Fibroblast of the conjunctiva (primary cell): Measurements from ENCODE around the gene PLAAT1.
A peak's percentile ranks its signal among the peaks of the same experiment; 100 is the strongest.

Source experiments
- DNase-seq: peaks from one replicate; pipeline ENCODE4 v3.0.0-alpha.2; 2010; ENCODE audit warnings: low read depth

The PLAAT1 gene

GRCh38 chr3:193240850-193241706 lies at the start of gene PLAAT1:
PLAAT1 (plus strand) TSS chr3:193241222; CDS start chr3:193255651, 14,429 bp downstream.
- peak; percentile 22 for DNase-seq

- DNase-seq: no peak
These were observed 46.7 kb upstream of the PLAAT1 start for GRCh38 chr3:193194371-193194770.

DNA sequence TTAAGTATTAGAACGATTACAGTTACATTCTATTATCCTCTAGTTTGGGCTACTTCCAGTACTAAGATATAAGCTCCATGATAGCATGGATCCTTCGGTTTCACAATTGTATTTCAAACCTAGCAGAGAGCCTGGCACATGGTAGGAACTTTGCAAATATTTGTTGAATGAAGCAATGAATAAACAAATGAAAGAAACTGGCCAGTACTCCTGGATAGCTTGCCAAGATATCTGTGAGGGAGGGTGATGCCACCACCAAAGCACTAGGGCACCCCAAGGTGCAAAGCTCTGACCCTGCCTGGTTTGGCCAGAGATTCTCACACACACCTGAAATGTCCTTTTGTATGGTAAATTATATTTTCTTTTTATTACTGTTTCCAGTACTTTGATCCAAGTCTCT lies 44.3 kb upstream of the PLAAT1 start:
- no peak for DNase-seq

GRCh38 chr3:193207290-193208273 lies 33.4 kb upstream of the PLAAT1 start:
- DNase-seq: no peak

DNA sequence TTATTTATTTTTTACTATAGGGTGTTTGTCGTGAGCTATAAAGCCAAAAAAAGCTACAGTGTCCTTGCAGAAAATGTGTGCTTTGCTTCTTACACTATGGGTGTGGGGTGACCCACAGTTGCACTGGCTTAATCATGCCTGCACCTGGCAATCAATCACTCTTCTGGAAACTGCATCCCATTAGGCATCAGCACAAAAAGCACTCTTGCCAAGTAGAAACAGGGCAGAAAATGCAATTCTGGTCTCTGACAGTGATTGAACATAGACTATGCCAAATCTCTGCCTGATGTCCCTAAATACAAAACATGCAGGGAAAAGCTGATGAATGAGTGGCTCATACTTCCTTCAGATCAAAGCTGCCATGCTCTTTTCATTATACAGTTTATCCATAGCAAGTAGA lies 30.4 kb upstream of the PLAAT1 start:
- DNase-seq: no peak

DNA sequence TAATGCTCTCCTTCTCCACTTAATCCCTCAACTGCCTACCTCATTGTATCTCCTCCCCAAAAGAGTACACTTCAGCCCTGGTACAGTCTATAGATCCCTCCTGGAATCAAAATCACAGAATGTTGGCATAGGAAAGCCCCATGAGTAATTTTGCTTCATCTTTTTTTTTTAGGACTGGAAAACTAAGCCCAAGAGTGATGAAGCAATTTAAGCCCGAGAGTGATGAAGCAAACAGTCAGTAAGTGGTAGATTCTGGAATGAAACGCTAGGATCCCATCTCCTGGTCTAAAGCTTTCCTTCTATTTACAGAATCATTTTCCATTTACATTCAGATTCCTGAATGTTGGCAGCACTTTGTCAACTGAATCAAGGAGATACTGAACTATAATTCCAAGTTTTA lies 29.8 kb upstream of the PLAAT1 start:
- DNase-seq: no peak

- DNase-seq: no peak
These were observed 29.0 kb upstream of the PLAAT1 start for GRCh38 chr3:193211984-193212383.

GRCh38 chr3:193212844-193213243 lies 28.2 kb upstream of the PLAAT1 start:
- no peak for DNase-seq

DNA sequence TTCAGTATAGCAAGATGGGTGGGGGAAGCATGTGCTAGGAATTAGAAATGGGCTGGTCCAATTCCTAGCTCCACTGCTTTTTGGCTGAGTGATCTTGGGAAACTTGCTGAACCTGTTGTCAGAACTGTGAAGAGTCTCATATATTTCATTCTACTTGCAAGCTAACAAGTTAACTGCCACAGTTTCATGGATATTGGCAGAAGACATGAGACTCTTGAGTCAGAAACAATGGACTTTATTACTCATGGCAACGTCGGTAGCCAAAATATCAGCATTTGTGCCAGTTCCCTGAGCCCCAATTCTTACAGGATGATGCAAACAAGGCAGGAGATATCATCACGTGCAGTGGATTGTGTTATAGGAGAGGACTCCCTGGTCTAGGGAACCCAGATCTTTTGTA lies 26.6 kb upstream of the PLAAT1 start:
- no peak for DNase-seq

DNA sequence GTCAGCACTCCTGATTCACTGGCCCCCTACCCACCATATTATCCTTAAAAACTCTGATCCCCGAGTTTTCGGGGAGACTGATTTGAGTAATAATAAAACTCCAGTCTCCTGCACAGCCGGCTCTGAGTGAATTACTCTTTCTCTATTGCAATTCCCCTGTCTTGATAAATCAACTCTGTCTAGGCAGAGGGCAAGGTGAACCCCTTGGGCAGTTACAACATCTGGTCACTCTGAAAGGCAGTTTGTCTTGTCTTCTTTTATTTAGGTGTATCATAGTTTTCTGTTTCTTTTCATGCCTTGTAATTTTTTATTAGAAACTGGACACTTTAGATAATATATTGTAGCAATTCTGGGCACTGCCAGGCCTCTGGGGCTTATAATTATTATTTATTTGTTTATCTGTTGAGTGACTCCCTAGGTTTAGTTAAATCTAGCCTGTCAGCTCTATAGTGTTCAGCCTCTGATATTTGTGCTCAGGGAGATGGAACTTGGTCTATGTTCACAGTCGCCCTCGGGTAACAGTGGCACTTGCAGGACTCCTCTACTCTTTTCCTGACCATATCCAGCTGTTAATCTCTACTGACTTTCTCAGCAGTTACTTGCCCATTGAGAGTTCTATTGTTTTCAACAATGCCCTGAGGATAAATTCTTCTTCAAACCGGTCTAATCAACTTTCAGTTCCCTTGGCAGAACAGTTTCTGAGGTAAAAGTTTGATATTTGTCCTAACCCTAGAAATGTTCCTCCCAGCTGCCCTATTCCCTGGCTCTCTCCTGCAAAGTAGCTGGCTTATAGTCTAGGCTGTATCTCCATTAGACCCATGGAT lies 15.5 kb upstream of the PLAAT1 start:
- DNase-seq: no peak

GRCh38 chr3:193228206-193228605 lies 12.8 kb upstream of the PLAAT1 start:
- no peak for DNase-seq

- no peak for DNase-seq
These were observed 11.1 kb upstream of the PLAAT1 start for GRCh38 chr3:193229851-193230420.

DNA sequence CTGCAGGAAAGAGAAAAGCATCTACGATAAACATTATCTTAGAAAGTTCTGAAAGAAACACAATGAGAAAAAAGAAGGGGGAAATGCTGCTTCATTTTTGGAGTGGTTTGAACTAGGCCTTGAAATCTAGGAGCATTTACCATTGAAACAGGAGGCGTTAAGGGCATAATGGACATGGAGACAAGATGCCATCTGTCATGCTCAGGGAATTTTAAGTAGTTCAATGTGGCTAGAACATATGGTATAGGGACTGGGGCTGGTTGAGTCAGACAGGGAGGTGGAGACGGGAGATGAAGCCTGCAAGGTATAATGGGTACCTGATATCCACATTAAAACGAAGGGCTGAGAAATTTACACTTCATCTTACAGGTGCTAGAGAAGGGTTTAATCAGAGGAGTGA lies 10.4 kb upstream of the PLAAT1 start:
- no peak for DNase-seq

DNA sequence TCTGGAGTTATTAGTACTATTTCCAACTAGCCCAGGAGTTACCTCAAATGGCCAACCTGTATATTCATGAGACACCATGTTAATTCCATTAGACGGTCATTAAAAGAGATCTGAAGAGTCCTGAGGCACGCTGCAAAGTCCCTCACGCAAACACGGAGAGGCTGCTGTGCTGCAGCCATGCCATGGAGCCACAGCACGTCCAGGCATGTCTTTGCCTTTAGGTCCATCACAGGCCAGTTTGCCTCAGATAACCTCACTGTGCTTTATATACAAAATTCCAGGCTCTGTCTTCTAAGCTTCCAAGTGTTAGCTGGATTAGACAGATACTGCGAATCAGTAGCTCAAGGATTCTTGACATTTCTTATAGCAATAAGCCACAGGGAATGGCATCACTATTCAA lies 9.8 kb upstream of the PLAAT1 start:
- no peak for DNase-seq

GRCh38 chr3:193236599-193236998 lies 4.4 kb upstream of the PLAAT1 start:
- DNase-seq: no peak

DNA sequence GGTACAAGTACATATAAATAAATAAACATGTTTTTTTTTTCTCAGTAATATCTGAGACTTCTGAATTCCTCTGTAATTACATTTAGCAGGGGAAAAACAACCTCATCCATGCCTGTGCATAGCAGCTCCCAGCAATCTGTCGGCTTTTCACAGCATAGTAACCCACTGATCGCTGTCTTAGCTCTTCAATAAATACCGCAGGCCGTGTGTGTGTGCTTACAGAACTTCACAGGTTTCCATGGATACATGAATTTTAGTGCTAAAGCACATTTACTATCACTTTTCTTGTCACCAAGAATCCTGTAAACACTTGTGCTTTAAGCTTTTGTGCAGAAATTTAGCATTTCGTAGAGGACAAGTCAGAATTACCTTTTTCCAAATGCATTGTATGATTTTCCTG lies 4.0 kb upstream of the PLAAT1 start:
- DNase-seq: no peak

- DNase-seq: no peak
These were observed 579 bp upstream of the PLAAT1 start for GRCh38 chr3:193240436-193240849.

DNA sequence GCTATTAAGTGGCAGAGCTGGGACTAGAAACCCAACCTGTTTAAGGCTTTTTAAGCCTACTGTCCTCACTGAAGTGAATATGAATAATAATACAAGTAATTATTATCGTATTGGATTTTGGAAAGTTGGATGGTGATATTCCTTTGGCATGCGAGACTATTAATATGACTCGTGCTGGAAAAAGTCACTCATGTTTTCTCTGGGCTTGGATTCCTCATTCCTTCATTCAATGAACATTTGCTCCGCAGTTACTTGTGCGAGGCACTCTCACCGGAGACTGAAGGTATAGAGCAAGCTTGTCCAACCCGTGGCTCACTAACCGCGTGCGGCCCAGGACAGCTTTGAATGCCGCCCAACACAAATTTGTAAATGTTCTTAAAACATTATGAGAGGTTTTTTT lies 694 bp downstream of the PLAAT1 start:
- DNase-seq: no peak

GRCh38 chr3:193243571-193243970 lies 2.5 kb downstream of the PLAAT1 start:
- DNase-seq: no peak

GRCh38 chr3:193248848-193249468 lies 7.9 kb downstream of the PLAAT1 start:
- no peak for DNase-seq

- no peak for DNase-seq
These were observed 9.5 kb downstream of the PLAAT1 start for GRCh38 chr3:193250492-193250891.
